GM21717 (cell line): ENCODE results near the gene PRRG4.

Source experiments
- ATAC-seq: cut with Tn5 transposase; IDR thresholded peaks from one replicate; pipeline ENCODE4 v1.9.1; 2021; ENCODE audit warnings: mild to moderate bottlenecking, moderate library complexity; ENCODE audit not compliant: unreplicated experiment

Gene PRRG4

DNA sequence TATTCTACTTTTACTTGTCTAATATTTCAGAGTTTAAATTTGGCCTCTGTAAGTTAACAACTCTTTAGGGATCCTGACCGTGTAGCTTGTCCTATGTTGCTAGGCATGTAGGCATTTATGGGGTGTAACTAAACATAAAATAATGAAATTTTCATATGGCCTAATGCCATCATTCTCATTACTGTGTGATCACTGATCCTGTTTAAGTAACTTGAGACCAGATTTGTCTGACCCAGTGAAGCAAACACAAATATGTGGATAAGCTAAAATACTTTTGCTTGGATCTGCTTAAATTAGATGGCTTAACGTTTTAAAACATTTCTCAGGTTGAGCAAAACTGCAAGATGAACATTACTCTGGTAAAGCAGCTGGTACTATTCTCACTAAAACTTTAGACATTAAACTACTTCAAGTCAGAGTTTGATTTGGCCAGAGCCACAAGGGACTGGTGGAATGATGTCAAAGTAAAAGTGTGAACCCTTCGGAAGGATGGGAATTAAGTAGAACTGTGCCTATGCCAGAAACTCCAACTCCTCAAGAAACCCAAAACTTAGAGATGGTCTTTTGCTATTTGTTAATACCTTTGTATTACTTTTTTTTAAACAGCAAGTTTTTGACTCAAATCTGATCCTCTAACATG lies 75.4 kb downstream of the PRRG4 start:
- no peak for ATAC-seq
